Common myeloid progenitor, CD34-positive (primary cell): ENCODE data around the gene WNK2.
A peak's percentile ranks its signal among the peaks of the same experiment; 100 is the strongest.

Source experiments
- CTCF ChIA-PET: fragments of 350-600 bp; sonication (Branson Sonifier 250); formaldehyde crosslinking; loops from one replicate; lab custom pipeline; 2021; ENCODE audit warnings: antibody characterized with exemption; lab: Charles Lee
- POLR2A ChIA-PET: fragments of 350-600 bp; sonication (Branson Sonifier 250); formaldehyde crosslinking; loops from one replicate; lab custom pipeline; 2021; ENCODE audit warnings: antibody characterized with exemption; lab: Charles Lee
- DNase-seq, 3 donors: peaks; one replicate each; pipeline versions ENCODE4 v3.0.0 to v3.0.0-alpha.2; 2013
- H3K27ac ChIP-seq, 2 experiments: 1 replicate in 1 of 2; 2 replicates in 1 of 2; pipeline ENCODE4 v1.7.0; 2013; ENCODE audit warnings: inconsistent platforms in 2 of 2, low read length in 2 of 2, mild to moderate bottlenecking in 2 of 2, low read depth in 1 of 2, moderate library complexity in 1 of 2; ENCODE audit not compliant: severe bottlenecking in 2 of 2, insufficient read depth in 1 of 2, poor library complexity in 1 of 2
- H3K27me3 ChIP-seq, 5 experiments: replicated peaks in 2 of 5; 1 replicate in 3 of 5; 2 replicates in 2 of 5; pipeline versions ENCODE4 v1.6.1 to v1.7.0; 2013; ENCODE audit warnings: low read length in 4 of 5, mild to moderate bottlenecking in 2 of 5, moderate library complexity in 2 of 5, inconsistent platforms in 1 of 5; ENCODE audit not compliant: insufficient read depth in 5 of 5, control insufficient read depth in 4 of 5
- H3K36me3 ChIP-seq, 4 experiments: 1 replicate in 2 of 4; 2 replicates in 2 of 4; pipeline versions ENCODE4 v1.6.1 to v1.7.0; 2013; ENCODE audit warnings: low read length in 3 of 4, control low read depth in 1 of 4, mild to moderate bottlenecking in 1 of 4; ENCODE audit not compliant: control insufficient read depth in 4 of 4, insufficient read depth in 4 of 4
- H3K4me1 ChIP-seq, 4 experiments: 1 replicate in 3 of 4; 2 replicates in 1 of 4; pipeline versions ENCODE4 v1.6.1 to v1.7.1; 2013; ENCODE audit warnings: low read length in 3 of 4, mild to moderate bottlenecking in 3 of 4, control low read depth in 1 of 4, inconsistent platforms in 1 of 4, moderate library complexity in 1 of 4; ENCODE audit not compliant: control insufficient read depth in 4 of 4, insufficient read depth in 4 of 4; ENCODE audit errors: control extremely low read depth in 1 of 4
- H3K4me3 ChIP-seq, 7 experiments: 1 replicate in 4 of 7; 2 replicates in 3 of 7; pipeline versions ENCODE4 v1.5.1 to v1.7.0; 2013; ENCODE audit warnings: mild to moderate bottlenecking in 7 of 7, low read length in 6 of 7, moderate library complexity in 6 of 7, inconsistent platforms in 2 of 7, low read depth in 2 of 7, control low read depth in 1 of 7; ENCODE audit not compliant: insufficient read depth in 4 of 7, control insufficient read depth in 1 of 7; ENCODE audit errors: extremely low read depth in 1 of 7
- H3K9me3 ChIP-seq, 5 experiments: 1 replicate in 4 of 5; 2 replicates in 1 of 5; pipeline versions ENCODE4 v1.6.1 to v1.7.1; 2013; ENCODE audit warnings: low read length in 4 of 5, mild to moderate bottlenecking in 2 of 5, inconsistent platforms in 1 of 5, low read depth in 1 of 5, moderate library complexity in 1 of 5; ENCODE audit not compliant: control insufficient read depth in 4 of 5, insufficient read depth in 2 of 5; ENCODE audit errors: control extremely low read depth in 1 of 5
- WGBS: methylation state at CpG from one replicate; pipeline ENCODE4 v1.1.5; 2013; ENCODE audit not compliant: insufficient coverage; 5-methylcytosine and 5-hydroxymethylcytosine counted together

WNK2 gene

GRCh38 chr9:93151097-93151784, 32.7 kb upstream of the WNK2 start:
- POLR2A ChIA-PET: no interaction called here
- H3K27me3 ChIP-seq: no peaks in the 10 kb centered on the region
- H3K4me3 ChIP-seq: no peak overlapping the region
- CTCF ChIA-PET: interaction anchor here (0.6 to 1.6 kb wide), 4 partner anchors 8 to 162 kb away, joined by 3 to 6 read pairs (median 5); no protein-coding TSS in a partner anchor
- peaks cover 0 to 5% (median 0%) of the 10 kb centered on the region in 5 experiments for H3K9me3 ChIP-seq
- WGBS: 94% methylated on average over 10 of the region's 10 CpGs
- no peaks in the 10 kb centered on the region for H3K36me3 ChIP-seq
- no peak overlapping the region for H3K27ac ChIP-seq
- no peaks in the 10 kb centered on the region for H3K4me1 ChIP-seq
- no peak for DNase-seq

- DNase-seq: peak; percentile 41 to 61 (median 55)
- POLR2A ChIA-PET: no interaction called here
- H3K27me3 ChIP-seq: no peaks in the 10 kb centered on the region
- H3K4me1 ChIP-seq: no peaks in the 10 kb centered on the region
- no peak overlapping the region for H3K27ac ChIP-seq
- peaks cover 0 to 5% (median 0%) of the 10 kb centered on the region in 5 experiments for H3K9me3 ChIP-seq
- H3K36me3 ChIP-seq: no peaks in the 10 kb centered on the region
- no peak overlapping the region for H3K4me3 ChIP-seq
- 78% methylated on average over 13 of the region's 14 CpGs for WGBS
- CTCF ChIA-PET: interaction anchor here (0.6 to 2.4 kb wide), 14 partner anchors 8 to 420 kb away, joined by 3 to 15 read pairs (median 3); partner anchors contain the start of gene NINJ1
Observed at GRCh38 chr9:93154293-93154903, 29.5 kb upstream of the WNK2 start.

- Histone ChIP-seq H3K27ac (no peak overlapping the region), H3K4me1 (peaks cover 0 to 4% (median 2%) of the 10 kb centered on the region in 4 experiments), H3K9me3 (peaks cover 0 to 5% (median 0%) of the 10 kb centered on the region in 5 experiments), H3K27me3 (no peaks in the 10 kb centered on the region), H3K36me3 (no peaks in the 10 kb centered on the region), H3K4me3 (no peak overlapping the region)
- 97% methylated on average over 15 of the region's 16 CpGs for WGBS
- CTCF ChIA-PET: interaction anchor here (1.0 to 4.1 kb wide), 6 partner anchors 11 to 149 kb away, joined by 3 to 30 read pairs (median 4); no protein-coding TSS in a partner anchor
- no peak for DNase-seq
- POLR2A ChIA-PET: no interaction called here
Observed at GRCh38 chr9:93155716-93156474, 28.0 kb upstream of the WNK2 start.

GRCh38 chr9:93156475-93157008, 27.4 kb upstream of the WNK2 start:
- CTCF ChIA-PET: interaction anchor here (1.0 to 4.1 kb wide), 6 partner anchors 12 to 149 kb away, joined by 3 to 30 read pairs (median 4); no protein-coding TSS in a partner anchor

GRCh38 chr9:93159601-93160471, 24.1 kb upstream of the WNK2 start:
- whole genome bisulfite sequencing: 20% methylated on average over 17 of the region's 19 CpGs
- no peak overlapping the region for H3K4me3 ChIP-seq
- ChIA-PET POLR2A (no interaction called here), CTCF (interaction anchor here (0.6 to 4.1 kb wide), 9 partner anchors 10 to 155 kb away, joined by 3 to 50 read pairs (median 6); no protein-coding TSS in a partner anchor)
- peaks cover 0 to 5% (median 0%) of the 10 kb centered on the region in 5 experiments for H3K9me3 ChIP-seq
- H3K4me1 ChIP-seq: peaks cover 0 to 4% (median 2%) of the 10 kb centered on the region in 4 experiments
- peak; percentile 54 to 61 (median 59) for DNase-seq
- no peaks in the 10 kb centered on the region for H3K36me3 ChIP-seq
- no peak overlapping the region for H3K27ac ChIP-seq
- H3K27me3 ChIP-seq: peaks cover 0 to 5% (median 0%) of the 10 kb centered on the region in 5 experiments

More at GRCh38 chr9:93156475-93157008, 27.4 kb upstream of the WNK2 start:
- peaks cover 0 to 4% (median 2%) of the 10 kb centered on the region in 4 experiments for H3K4me1 ChIP-seq
- POLR2A ChIA-PET: no interaction called here
- H3K4me3 ChIP-seq: no peak overlapping the region
- no peak for DNase-seq
- H3K36me3 ChIP-seq: no peaks in the 10 kb centered on the region
- no peaks in the 10 kb centered on the region for H3K27me3 ChIP-seq
- no peak overlapping the region for H3K27ac ChIP-seq
- H3K9me3 ChIP-seq: peaks cover 0 to 5% (median 0%) of the 10 kb centered on the region in 5 experiments
- 83% methylated on average over 8 of the region's 11 CpGs for WGBS
